Activated CD8-positive, alpha-beta memory T cell treated with anti-CD3 and anti-CD28 coated beads for 1 hour (primary cell): ENCODE measurements around the gene STARD7.
A peak's percentile ranks its signal among the peaks of the same experiment; 100 is the strongest.
"Not testable (repeated sequence)": the region's sequence is repeated elsewhere in the genome, so short reads cannot be mapped to it uniquely, and the experiment has no call there.

Experiments used
- DNase-seq, 2 donors: peaks; one replicate each; pipeline ENCODE4 v3.0.0-alpha.2; 2020; ENCODE audit warnings: low read depth in 1 of 2; ENCODE audit errors: extremely low read depth in 1 of 2

Gene STARD7

GRCh38 chr2:96150007-96150640 lies 58.5 kb downstream of the STARD7 start:
- DNase-seq = no peak

DNA sequence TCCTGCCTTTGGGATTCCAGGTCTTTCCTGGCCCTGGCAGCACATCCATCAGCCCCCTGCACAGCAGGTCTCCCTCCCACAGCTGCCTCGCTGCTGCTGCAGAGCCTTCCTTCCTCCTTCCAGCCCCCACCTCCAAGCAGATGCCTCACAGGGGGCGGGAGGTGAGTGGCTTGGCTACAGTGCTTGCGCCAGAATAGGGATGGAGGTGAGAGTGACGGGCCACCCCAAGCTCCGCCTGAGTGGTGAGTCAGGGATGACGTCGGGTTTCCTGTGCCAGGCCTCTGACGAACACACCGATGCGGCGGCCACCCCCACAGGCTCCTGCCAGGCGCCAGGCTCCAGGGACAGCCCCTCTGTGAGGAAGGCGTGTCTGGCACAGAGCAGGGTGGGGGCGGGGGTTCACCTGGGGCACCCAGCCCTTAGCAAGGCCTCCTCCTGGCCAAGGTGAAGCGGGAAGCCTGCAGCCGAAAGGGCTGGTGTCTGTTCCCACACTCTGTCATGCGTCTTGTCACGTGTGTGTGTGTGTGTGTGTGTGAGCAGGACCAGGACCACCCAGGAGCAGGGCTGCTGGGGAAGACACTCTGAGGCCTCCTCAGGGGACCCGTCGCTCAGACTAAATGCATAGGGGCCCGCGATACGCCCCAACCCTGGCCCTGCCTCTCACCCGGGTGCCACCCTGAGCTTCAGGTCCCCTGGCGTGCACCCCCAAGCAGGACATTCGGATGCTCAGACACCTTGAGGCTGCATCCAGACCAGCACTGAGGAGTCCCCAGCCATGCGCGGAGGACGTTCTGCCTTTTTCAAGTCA lies 60.0 kb downstream of the STARD7 start:
- peak; percentile 92 to 99 for DNase-seq

DNA sequence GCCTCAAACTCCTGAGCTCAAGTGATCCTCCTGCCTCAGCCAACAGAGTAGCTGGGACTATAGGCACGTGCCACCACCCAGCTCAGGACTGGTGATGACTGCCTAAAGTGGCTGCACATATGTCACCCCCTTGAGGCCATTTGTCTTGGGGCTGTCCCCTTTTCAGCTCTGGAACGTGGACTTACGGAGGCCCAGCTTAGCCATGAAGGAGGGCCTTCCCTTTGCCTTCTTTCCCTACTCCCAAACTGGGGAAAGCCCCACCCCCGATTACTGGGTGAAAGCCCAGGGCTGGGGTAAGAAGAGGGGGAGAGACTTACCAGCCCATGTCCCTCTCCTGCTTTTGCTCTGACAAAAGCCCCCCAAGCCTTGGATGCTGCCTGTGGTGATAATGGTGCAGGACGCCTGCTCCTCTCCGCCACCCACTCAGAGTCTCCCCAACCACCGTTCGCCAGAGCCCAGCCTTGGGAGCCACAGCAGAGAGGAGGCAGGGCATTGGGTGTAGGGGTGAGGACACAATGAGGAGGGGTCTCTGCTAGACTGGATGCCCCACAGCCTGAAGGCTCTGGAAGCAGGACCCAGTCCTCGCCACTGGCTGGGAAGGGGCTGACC lies 60.9 kb downstream of the STARD7 start:
- no peak for DNase-seq

GRCh38 chr2:96146881-96147592 lies 61.6 kb downstream of the STARD7 start:
- no peak for DNase-seq

DNA sequence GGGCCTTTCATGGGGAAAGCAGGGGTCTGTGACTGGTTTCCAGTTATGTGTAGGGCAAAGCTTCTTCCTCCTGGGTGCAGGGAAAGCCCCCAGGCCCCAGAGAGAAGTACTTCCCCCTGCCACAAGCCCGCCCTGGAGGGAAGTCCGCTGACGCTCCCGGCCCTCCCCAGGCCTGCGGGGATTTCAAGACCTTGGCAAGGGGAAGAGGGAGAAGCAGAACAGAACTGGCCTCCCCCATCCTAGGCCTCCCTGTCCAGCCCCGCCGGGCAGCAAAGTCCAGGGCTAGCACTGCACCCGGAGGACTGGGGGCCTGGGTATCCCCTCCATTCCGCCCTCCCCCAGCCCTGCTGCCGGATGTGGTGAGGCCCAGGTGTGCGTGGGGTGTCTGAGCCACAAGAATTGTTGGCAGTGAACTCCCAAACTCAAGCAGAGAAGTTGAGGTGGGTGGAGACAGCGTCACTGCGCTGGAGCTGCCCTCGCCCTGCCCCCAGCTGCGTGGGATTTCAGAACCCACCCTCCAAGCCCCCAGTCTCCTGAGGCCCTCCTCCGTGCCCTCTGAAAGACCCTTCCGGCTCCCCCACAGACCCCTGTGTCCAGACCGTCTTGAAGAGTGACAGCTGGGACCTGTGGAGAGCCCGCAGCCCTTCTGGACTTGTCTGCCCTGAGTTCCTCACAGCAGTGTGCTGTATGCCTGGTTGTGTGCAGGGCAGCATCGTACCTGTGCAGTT lies 62.3 kb downstream of the STARD7 start:
- peak; percentile 71 to 75 for DNase-seq

GRCh38 chr2:96145848-96146152 lies 62.8 kb downstream of the STARD7 start:
- DNase-seq = no peak

DNA sequence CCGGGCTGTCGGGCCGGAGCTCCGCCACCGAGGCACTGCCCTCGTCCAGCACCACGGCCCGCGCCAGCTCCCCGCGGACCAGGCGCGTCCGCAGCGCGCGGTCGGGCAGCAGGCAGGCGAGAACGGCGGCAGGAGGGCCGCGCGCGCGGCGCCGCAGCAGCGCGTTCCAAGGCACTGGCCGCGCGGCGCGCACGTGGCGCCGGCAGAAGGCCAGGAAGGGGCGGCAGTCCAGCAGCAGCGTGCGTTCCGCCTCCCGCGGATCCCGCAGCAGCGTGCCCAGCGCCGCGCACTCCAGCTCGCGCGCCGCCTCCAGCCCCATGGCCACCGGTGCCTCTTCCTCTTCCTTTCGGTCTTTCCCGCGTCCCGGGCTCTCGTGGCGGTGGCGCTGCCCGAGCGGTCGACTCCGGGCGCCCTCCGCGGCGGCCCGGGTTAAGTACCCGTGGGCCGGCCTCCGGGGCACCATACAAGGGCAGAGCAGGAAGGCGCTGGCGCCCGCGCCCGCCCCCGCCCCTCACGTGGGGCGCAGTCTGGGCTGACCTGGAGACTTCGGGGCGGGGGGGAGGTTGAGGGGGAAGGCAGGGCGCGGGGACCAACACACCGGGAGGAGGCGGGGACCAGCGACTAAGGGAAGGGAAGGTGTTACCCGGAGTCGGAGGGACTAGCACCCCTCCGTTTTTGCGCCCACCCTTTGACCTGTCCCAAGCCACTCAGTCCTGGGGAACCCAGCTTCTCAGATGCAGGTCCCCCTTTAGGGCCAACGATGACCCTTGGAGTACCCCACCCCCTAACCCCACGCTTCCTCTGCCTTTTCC lies 63.4 kb downstream of the STARD7 start, which contains the start of gene DUSP2:
Gene DUSP2 (minus strand): TSS at position 405 of the 812 bp plus-strand sequence. CDS start 86 bp downstream, at position 319.
- peak; percentile 81 to 84 for DNase-seq

DNA sequence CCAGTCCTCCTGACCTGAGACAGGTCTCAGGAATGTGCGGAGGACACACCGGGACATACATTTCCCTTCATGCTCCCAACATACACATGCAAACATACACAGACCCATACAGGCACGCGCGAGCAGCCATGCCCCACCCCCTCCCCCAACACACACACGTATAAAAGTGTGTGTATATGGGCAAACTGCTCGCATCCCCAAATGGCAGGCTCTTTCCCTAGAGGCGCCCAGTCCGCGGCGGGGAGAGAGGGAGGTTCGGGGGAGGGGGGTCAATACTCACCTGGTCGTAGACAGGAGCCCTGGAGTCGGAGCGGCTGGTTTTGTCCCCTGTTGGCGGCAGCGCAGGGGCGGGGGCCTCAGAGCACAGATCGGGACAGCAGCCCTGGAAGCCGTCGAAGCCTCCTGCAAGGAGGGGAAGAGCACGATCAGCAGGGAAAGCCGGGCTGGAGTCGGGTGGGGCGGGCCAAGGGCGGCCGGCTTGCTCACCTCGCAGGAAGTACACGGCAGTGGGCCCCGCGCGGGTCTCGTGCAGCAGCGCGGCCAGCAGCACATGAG lies 64.1 kb downstream of the STARD7 start:
- DNase-seq = no peak

- DNase-seq = no peak
These were observed 64.7 kb downstream of the STARD7 start for GRCh38 chr2:96143848-96144480.

- DNase-seq = no peak
These were observed 65.3 kb downstream of the STARD7 start for GRCh38 chr2:96143231-96143847.

DNA sequence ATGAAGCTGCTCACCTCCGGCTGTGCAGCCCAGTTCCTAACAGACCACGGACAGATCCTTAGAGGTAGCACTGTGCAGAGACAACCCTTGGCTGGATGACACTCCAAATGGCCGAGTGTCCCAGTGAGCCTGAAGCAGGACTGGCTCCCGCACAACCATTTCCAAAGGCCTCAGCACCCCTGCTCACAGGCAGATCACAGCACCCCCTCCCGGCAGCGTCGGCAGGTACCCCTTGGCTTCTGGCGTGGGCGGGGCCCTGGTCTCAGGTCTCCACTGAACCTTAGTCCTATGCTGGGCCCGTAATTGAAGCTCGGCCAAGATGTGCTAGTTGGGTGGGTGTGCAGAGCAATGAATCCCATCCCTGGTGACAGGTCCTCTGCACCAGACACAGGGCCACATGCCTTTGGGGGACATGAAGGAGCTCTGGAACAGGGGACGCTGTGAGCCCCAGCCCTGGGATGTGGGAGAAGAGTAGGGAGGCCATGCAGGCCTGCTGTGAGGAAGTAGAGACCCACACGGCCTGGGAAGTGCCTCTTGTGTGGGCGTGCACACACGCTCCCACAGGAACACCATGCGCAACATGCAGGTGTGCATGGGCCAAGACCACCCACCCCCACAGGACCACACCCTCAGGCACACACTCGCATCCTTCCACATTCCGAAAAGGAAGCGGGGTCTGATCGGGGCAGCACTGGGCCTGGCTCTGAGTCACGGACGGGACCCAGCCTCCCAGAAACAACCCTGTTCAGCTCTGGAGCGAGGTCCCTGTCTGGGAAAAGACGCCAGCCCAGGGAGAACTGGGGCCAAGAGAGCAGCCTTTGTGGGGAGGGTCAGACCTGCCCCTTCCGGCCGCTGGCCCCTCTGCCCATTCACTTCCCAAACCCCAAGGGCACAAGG lies 66.2 kb downstream of the STARD7 start:
- peak; percentile 61 to 71 for DNase-seq

DNA sequence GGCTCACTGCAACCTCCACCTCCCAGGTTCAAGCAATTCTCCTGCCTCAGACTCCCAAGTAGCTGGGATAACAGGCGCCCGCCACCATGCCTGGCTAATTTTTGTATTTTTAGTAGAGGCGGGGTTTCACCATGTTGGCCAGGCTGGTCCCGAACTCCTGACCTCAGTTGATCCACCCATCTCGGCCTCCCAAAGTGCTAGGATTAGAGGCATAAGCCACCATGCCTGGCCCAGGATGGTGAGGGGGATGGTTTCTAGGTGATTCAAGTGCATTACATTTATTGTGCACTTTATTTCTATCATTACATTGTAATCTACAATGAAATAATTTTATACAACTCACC lies 67.0 kb downstream of the STARD7 start:
- DNase-seq = not testable (repeated sequence)

- DNase-seq = no peak
These were observed 67.5 kb downstream of the STARD7 start for GRCh38 chr2:96140941-96141623.

DNA sequence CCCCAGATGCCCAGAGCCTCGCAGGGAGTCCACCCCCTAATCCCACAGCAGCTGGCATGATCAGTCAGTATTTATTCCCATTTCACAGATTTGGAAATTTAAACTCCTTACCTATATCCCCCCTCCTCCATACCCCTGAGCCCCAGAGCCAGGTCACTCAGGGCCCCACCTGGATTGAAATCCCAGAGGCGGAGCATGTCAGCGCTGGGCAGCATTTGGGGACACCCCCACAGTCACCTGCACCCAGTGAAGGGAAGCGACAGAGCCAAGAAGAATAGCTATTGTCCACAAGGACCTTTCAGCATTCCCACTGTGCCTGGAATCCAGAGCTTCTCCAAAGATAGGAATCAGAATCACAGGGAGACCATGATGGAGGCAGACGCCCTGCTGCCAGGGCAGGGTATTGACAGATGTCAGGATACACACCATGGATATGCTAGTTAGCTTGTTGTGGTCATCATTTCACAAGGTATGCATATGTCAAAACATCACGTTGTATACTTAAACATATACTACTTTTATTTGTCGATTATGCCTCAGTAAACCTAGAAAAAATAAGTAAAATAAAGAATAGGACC lies 69.4 kb downstream of the STARD7 start:
- DNase-seq = no peak

GRCh38 chr2:96138179-96139145 lies 70.2 kb downstream of the STARD7 start, which contains the start of gene ASTL:
ASTL (minus strand) TSS chr2:96138502; CDS start chr2:96138436, 66 bp downstream.
- DNase-seq = peak in 1 of 2 donors; percentile 39
